GM19240 (cell line): ENCODE results near the gene DENND4A.
"Not testable (repeated sequence)": the region's sequence is repeated elsewhere in the genome, so short reads cannot be mapped to it uniquely, and the experiment has no call there.

Experiments used
- DNase-seq: peaks from one replicate; pipeline ENCODE4 v3.0.0; 2011; ENCODE audit warnings: low spot score; ENCODE audit not compliant: insufficient read length

DENND4A gene

GRCh38 chr15:65759441-65759840, 32.7 kb downstream of the DENND4A start:
- no peak for DNase-seq

GRCh38 chr15:65758242-65758641, 33.9 kb downstream of the DENND4A start:
- no peak for DNase-seq

- DNase-seq = no peak
Observed at GRCh38 chr15:65757256-65757655, 34.8 kb downstream of the DENND4A start.

- no peak for DNase-seq
Observed at GRCh38 chr15:65752151-65752700, 39.9 kb downstream of the DENND4A start.

- DNase-seq = no peak
Observed at GRCh38 chr15:65751431-65751830, 40.7 kb downstream of the DENND4A start.

- no peak for DNase-seq
Observed at GRCh38 chr15:65747265-65747664, 44.8 kb downstream of the DENND4A start.

- DNase-seq = no peak
Observed at GRCh38 chr15:65743637-65744252, 48.3 kb downstream of the DENND4A start.

GRCh38 chr15:65740148-65740547, 51.9 kb downstream of the DENND4A start:
- no peak for DNase-seq

- no peak for DNase-seq
Observed at GRCh38 chr15:65738649-65739048, 53.4 kb downstream of the DENND4A start.

- DNase-seq = not testable (repeated sequence)
Observed at GRCh38 chr15:65733599-65733998, 58.5 kb downstream of the DENND4A start.

GRCh38 chr15:65732698-65733097, 59.4 kb downstream of the DENND4A start:
- DNase-seq = no peak

GRCh38 chr15:65731926-65732325, 60.2 kb downstream of the DENND4A start:
- DNase-seq = no peak

- no peak for DNase-seq
Observed at GRCh38 chr15:65730549-65731172, 61.4 kb downstream of the DENND4A start.

GRCh38 chr15:65724464-65725215, 67.5 kb downstream of the DENND4A start:
- DNase-seq = no peak

- DNase-seq = no peak
Observed at GRCh38 chr15:65723876-65724275, 68.2 kb downstream of the DENND4A start.

- DNase-seq = no peak
Observed at GRCh38 chr15:65722191-65722590, 69.9 kb downstream of the DENND4A start.

GRCh38 chr15:65712415-65712814, 79.7 kb downstream of the DENND4A start:
- DNase-seq = no peak

GRCh38 chr15:65695081-65695480, 97.0 kb downstream of the DENND4A start:
- DNase-seq = no peak

GRCh38 chr15:65690778-65691177, 101.3 kb downstream of the DENND4A start:
- no peak for DNase-seq

- no peak for DNase-seq
Observed at GRCh38 chr15:65690173-65690572, 101.9 kb downstream of the DENND4A start.

GRCh38 chr15:65688462-65688861, 103.6 kb downstream of the DENND4A start:
- no peak for DNase-seq

GRCh38 chr15:65682404-65682911, 109.6 kb downstream of the DENND4A start:
- no peak for DNase-seq
